ENCODE data around the gene STAT2.
"Not testable (repeated sequence)": the region's sequence is repeated elsewhere in the genome, so short reads cannot be mapped to it uniquely, and the experiment has no call there.

Gene STAT2

GRCh38 chr12:56324206-56324605 lies 35.7 kb downstream of the STAT2 start:
- no peak for DNase-seq

DNA sequence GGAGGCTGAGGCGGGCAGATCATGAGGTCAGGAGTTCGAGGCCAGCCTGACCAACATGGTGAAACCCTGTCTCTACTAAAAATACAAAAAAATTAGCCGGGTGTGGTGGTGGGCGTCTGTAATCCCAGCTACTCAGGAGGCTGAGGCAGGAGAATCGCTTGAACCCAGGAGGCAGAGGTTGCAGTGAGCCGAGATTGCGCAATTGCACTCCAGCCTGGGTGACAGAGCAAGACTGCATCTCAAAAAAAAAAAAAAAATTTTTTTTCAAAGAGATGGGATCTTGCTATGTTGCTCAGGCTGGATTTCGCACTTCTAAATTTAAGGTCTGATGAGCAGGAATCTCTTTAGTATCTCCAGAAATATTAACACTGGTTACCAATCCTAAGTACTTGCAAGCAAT lies 38.3 kb downstream of the STAT2 start:
- not testable (repeated sequence) for DNase-seq

DNA sequence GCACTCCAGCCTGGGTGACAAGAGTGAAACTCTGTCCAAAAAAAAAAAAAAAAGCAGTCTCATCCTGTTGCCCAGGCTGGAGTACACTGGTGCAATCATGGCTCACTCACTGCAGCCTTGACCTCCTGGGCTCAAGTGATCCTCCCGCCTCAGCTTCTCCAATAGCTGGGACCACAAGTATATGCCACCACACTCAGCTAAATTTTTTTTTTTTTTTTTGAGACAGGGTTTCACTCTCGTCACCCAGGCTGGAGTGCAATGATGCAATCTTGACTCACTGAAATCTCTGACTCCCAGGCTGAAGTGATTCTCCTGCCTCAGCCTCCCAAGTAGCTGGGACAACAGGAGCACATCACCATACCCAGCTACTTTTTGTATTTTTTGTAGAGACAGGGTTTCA lies 38.9 kb downstream of the STAT2 start:
- no peak for DNase-seq

GRCh38 chr12:56317675-56318074 lies 42.2 kb downstream of the STAT2 start:
- DNase-seq: no peak

- DNase-seq: peak; percentile 92
Measured at GRCh38 chr12:56315622-56316473, 44.1 kb downstream of the STAT2 start, which contains the start of gene CNPY2. TSS of gene CNPY2 (minus strand) at chr12:56315988. CDS start at chr12:56315217, 771 bp downstream.

GRCh38 chr12:56315249-56315621 lies 44.7 kb downstream of the STAT2 start:
- DNase-seq: no peak

- no peak for DNase-seq
Measured at GRCh38 chr12:56311003-56311402, 48.9 kb downstream of the STAT2 start.

- no peak for DNase-seq
Measured at GRCh38 chr12:56308714-56309113, 51.2 kb downstream of the STAT2 start.

- no peak for DNase-seq
Measured at GRCh38 chr12:56307221-56307965, 52.5 kb downstream of the STAT2 start.

DNA sequence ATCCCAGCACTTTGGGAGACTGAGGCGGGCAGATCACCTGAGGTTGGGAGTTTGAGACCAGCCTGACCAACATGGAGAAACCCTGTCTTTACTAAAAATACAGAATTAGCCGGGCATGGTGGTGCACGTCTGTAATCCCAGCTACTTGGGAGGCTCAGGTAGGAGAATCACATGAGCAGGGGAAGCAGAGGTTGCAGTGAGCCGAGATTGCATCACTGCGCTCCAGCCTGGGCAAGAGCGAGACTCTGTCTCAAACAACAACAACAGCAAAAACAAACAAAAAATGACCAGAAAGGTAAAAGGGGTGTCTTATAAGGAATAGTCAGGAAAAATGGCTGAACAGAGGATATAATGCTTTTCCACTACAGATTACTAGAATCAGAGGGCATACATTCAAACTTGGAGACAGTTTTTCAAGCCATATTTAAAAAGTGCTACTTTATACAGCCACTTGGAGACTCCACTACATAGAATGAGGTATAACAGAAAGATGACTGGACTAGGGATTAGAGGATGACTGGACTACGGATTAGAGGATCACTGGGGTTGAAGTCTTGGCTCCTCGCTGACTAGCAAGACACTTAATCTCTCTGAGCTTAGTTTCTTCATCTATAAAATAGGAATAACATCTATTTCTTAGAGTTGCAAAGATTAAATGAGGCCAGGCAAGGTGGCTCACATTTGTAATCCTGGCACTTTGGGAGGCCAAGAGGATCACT lies 54.9 kb downstream of the STAT2 start:
- no peak for DNase-seq

- DNase-seq: no peak
Measured at GRCh38 chr12:56304276-56304675, 55.6 kb downstream of the STAT2 start.

DNA sequence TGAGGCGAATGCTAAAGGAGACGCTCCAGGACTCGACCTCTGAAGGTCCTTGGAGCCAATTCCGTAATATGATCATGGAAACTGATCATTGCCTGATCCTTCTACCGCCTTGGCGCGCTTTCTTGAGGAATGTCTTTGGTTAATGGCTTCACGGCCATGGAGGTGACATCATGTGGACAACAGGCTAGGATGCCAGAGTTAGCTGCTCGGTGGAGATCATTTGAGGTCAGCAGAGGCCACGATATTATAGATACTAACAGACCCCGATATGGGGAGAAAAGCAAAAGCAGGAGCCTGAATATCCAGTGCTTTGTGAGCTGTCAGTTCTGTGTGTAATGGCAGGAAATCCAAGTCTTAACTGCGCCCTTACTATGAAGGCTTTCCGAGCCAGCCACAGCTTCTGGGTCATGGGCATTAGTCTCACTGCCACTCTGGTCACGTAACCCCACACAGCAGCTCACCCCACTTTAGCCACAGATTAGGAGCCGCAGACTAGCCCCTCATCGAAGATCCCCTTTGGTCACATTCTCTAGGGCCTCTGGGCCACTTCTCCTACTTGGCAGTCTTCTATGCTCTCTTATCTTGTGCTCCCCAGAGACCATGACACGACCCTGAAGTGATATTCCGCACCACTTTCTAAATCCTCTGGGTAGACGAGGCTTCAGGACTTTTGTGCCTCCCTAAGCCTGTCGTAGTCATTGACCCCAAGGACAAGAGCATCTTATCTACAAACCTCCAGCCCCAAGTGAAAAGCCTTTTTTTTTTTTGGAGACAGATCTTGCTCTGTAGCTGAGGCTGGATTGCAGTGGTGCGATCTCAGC lies 59.1 kb downstream of the STAT2 start:
- no peak for DNase-seq

GRCh38 chr12:56299853-56300643 lies 59.9 kb downstream of the STAT2 start, which contains the start of gene CS:
TSS of gene CS (minus strand) at chr12:56300330. CDS start at chr12:56300201, 129 bp downstream.
- DNase-seq: peak; percentile 99

DNA sequence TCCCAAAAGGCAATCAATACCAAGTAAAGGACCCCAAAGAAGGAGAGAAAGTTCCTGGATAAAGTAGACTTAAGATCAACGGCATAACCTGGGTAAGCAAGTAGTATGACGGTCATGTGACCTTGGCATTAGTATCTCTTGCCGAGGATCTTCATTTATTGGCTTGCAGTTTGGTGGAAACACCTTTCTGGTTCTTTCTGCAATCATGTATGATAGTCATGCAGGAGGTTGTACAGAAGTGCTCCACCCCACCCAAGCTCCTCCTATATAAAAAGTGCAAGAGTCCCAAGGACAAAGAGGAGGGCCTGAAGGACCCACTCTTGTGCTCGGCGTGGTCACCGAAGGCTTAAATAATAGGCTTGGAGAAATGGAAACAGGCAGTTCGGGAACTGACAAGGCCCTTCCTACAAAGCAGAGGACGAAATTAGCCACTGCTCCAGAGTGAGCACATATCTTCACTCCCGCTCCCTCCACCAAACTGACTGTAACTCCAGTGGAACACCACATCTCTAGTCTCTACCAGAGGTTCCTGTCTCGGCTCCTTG lies 60.5 kb downstream of the STAT2 start:
- DNase-seq: peak; percentile 22

DNA sequence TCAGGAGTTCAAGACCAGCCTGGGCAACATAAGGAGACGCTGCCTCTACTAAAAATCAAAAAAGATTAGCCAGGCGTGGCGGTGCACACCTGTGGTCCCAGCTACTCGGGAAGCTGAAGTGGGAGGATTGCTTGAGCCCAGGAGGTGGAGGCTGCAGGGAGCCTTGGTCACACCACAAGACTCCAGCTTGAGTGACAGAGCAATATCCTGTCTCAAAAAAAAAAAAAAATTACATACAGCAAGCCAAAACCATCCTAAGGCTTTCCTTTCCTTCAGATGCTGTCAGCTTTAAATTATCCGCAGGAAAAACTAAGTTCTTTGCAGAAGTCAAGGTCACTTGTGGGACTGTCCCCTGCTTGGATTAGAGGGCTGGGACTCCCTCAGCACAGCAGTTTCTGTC lies 61.1 kb downstream of the STAT2 start:
- no peak for DNase-seq

DNA sequence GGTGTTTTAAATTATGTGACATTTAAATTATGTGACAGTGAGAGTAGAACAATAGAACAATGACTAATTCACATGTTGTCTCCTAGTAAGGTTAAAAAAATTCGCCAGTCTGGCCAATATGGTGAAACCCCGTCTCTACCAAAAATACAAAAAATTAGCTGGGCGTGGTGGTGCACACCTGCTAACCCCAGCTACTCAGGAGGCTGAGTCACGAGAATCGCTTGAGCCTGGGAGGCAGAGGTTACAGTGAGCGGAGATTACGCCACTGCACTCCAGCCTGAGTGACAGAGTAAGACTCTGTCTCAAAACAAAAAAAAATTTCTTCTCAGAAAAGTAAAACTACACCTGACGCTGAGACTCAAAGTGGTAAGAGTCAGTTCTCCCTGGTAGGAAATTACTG lies 62.5 kb downstream of the STAT2 start:
- DNase-seq: no peak

DNA sequence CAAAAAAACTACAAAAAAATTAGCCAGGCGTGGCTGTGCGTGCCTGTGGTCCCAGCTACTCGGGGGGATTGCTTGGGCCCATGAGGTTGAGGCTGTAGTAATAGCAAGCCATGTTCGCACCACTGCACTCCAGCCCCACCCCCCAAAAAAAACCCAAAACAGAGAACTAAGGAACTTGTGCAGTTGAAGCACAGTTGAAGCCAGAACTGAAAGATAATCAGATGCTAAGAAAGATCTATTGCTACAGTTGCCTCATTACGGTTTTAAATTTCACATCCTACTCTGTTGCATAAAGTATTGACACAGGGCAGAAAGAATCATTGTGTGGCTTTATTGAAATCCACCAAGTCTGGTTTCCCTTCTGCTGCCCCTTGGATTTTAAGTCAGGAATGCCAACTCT lies 63.6 kb downstream of the STAT2 start:
- no peak for DNase-seq

DNA sequence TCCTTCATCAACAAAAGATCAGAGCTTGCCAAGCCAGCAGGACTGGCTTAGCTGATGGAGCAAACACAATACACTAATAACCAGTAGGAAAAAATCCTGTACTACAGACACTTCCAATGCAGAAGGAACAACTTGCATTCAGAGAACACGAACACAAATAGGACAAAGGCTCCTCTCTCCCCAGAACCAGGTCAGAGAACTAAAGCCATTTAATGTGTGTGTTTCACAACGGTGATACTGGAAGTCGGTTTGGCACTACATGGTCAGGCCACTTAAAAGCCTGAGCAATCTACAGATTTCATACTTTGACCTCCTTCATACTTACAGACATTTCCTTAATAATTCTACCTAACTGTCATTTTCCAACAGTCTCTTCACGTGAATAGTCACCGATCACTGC lies 66.1 kb downstream of the STAT2 start:
- no peak for DNase-seq

All from activated naive CD4-positive, alpha-beta T cell treated with anti-CD3 and anti-CD28 coated beads, Interleukin-2, amount 50 U/mL, for 16 hours (primary cell).